H1 (cell line): ENCODE results near the gene PTH2R. TPM values are rescaled to one million over a fixed set of nuclear protein-coding genes. Genes with fewer than 3 reads are reported as not detected.

Experiments
- BCL11A ChIP-seq, 2 experiments: IDR thresholded peaks; one replicate each; pipeline ENCODE4 v1.6.1; 2011; ENCODE audit warnings: low read depth in 2 of 2, low read length in 2 of 2, mild to moderate bottlenecking in 2 of 2
- CHD2 ChIP-seq: IDR thresholded peaks from 2 replicates; pipeline ENCODE4 v1.6.1; 2012; ENCODE audit warnings: low read length, improper control_type of control experiment
- EGR1 ChIP-seq: IDR thresholded peaks from 2 replicates; pipeline ENCODE4 v1.6.1; 2011; ENCODE audit warnings: low read depth, low read length, borderline replicate concordance
- KDM1A ChIP-seq: fragments of 200-600, 300-600 bp; sonication (generic); IDR thresholded peaks from 2 replicates; pipeline ENCODE4 v1.7.1; 2016; ENCODE audit warnings: mild to moderate bottlenecking, low read length, borderline replicate concordance
- KDM4A ChIP-seq: IDR thresholded peaks from one replicate; pipeline ENCODE4 v1.7.1; 2012; ENCODE audit warnings: low read depth, mild to moderate bottlenecking, moderate library complexity, low read length, inconsistent platforms; ENCODE audit not compliant: severe bottlenecking
- KDM5A ChIP-seq: fragments of 200-600 bp; IDR thresholded peaks from 2 replicates; pipeline ENCODE4 v1.7.1; 2012; ENCODE audit warnings: mild to moderate bottlenecking, low read length, inconsistent platforms, mixed read lengths
- PHF8 ChIP-seq: fragments of 200-600 bp; sonication (generic); conservative IDR thresholded peaks from 2 replicates; pipeline ENCODE4 v1.7.1; 2012; ENCODE audit warnings: low read depth, mild to moderate bottlenecking, inconsistent platforms, low read length, moderate library complexity
- RBBP5 ChIP-seq: IDR thresholded peaks from 2 replicates; pipeline ENCODE4 v1.7.1; 2012; ENCODE audit warnings: low read depth, mild to moderate bottlenecking, inconsistent platforms, low read length, moderate library complexity, borderline replicate concordance
- SRF ChIP-seq: IDR thresholded peaks from 2 replicates; pipeline ENCODE4 v1.6.1; 2011; ENCODE audit warnings: mild to moderate bottlenecking, low read depth, low read length, moderate library complexity
- polyA plus RNA-seq, 7 experiments: library from polyadenylated mRNA; depleted of rRNA in 3 of 7; stranded (reverse) in 5 of 7; unstranded in 2 of 7; fragments of >200 nt in 5 of 7; fragments of 200-250 nt in 2 of 7; gene quantifications; 1 replicate in 5 of 7; 2 replicates in 1 of 7; 4 replicates in 1 of 7; pipeline versions ENCODE4 v1.2.1 to v1.2.3, GENCODE V29; 2011 to 2013; ENCODE audit warnings: missing spikeins in 2 of 7, mixed read lengths in 2 of 7
- total RNA-seq: library from RNA; stranded (reverse); fragmentation: NEBNext Ultra II Directional; extraction: Animal tissue kit (Norgen Biotek cat#: 25700); gene quantifications from 2 replicates; pipeline ENCODE4 v1.2.1, GENCODE V29; 2021
- TF ChIP-seq, protein P1 (sequence below): fragments of 300-600 bp; sonication (generic); IDR thresholded peaks from 2 replicates; pipeline ENCODE4 v1.7.1; 2012; ENCODE audit warnings: low read length, moderate library complexity, mild to moderate bottlenecking, inconsistent platforms; ENCODE audit not compliant: insufficient replicate concordance
- TF ChIP-seq, protein P2 (sequence below): IDR thresholded peaks from 2 replicates; pipeline ENCODE4 v1.6.1; 2012; ENCODE audit warnings: inconsistent platforms

The PTH2R gene
- total and polyA plus RNA-seq, 2 of the 8 experiments (the other 6 are each of a cell fraction or from before 2014, with no cell fraction given) = 0.19 to 0.38 TPM

DNA sequence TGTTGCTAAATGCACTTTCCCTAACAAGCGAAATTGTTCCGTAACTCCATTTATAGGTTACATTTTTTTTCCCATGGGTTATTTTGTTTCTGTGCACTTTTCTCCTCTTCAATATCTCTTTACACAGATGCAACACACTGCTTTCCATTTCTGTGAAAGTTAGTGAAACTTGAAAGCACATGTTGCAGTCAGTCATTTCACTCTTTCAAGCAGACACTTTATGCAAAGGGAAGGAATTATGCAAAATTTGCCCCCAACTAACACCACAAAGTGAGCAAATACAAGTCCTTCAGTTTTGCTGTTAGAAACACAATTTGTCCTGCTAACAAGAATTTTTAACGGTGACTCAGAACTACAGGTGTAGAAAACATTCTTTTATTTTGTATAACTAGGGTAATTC is 124.8 kb downstream of the PTH2R start (continued):
- TF ChIP-seq, protein P1, sequence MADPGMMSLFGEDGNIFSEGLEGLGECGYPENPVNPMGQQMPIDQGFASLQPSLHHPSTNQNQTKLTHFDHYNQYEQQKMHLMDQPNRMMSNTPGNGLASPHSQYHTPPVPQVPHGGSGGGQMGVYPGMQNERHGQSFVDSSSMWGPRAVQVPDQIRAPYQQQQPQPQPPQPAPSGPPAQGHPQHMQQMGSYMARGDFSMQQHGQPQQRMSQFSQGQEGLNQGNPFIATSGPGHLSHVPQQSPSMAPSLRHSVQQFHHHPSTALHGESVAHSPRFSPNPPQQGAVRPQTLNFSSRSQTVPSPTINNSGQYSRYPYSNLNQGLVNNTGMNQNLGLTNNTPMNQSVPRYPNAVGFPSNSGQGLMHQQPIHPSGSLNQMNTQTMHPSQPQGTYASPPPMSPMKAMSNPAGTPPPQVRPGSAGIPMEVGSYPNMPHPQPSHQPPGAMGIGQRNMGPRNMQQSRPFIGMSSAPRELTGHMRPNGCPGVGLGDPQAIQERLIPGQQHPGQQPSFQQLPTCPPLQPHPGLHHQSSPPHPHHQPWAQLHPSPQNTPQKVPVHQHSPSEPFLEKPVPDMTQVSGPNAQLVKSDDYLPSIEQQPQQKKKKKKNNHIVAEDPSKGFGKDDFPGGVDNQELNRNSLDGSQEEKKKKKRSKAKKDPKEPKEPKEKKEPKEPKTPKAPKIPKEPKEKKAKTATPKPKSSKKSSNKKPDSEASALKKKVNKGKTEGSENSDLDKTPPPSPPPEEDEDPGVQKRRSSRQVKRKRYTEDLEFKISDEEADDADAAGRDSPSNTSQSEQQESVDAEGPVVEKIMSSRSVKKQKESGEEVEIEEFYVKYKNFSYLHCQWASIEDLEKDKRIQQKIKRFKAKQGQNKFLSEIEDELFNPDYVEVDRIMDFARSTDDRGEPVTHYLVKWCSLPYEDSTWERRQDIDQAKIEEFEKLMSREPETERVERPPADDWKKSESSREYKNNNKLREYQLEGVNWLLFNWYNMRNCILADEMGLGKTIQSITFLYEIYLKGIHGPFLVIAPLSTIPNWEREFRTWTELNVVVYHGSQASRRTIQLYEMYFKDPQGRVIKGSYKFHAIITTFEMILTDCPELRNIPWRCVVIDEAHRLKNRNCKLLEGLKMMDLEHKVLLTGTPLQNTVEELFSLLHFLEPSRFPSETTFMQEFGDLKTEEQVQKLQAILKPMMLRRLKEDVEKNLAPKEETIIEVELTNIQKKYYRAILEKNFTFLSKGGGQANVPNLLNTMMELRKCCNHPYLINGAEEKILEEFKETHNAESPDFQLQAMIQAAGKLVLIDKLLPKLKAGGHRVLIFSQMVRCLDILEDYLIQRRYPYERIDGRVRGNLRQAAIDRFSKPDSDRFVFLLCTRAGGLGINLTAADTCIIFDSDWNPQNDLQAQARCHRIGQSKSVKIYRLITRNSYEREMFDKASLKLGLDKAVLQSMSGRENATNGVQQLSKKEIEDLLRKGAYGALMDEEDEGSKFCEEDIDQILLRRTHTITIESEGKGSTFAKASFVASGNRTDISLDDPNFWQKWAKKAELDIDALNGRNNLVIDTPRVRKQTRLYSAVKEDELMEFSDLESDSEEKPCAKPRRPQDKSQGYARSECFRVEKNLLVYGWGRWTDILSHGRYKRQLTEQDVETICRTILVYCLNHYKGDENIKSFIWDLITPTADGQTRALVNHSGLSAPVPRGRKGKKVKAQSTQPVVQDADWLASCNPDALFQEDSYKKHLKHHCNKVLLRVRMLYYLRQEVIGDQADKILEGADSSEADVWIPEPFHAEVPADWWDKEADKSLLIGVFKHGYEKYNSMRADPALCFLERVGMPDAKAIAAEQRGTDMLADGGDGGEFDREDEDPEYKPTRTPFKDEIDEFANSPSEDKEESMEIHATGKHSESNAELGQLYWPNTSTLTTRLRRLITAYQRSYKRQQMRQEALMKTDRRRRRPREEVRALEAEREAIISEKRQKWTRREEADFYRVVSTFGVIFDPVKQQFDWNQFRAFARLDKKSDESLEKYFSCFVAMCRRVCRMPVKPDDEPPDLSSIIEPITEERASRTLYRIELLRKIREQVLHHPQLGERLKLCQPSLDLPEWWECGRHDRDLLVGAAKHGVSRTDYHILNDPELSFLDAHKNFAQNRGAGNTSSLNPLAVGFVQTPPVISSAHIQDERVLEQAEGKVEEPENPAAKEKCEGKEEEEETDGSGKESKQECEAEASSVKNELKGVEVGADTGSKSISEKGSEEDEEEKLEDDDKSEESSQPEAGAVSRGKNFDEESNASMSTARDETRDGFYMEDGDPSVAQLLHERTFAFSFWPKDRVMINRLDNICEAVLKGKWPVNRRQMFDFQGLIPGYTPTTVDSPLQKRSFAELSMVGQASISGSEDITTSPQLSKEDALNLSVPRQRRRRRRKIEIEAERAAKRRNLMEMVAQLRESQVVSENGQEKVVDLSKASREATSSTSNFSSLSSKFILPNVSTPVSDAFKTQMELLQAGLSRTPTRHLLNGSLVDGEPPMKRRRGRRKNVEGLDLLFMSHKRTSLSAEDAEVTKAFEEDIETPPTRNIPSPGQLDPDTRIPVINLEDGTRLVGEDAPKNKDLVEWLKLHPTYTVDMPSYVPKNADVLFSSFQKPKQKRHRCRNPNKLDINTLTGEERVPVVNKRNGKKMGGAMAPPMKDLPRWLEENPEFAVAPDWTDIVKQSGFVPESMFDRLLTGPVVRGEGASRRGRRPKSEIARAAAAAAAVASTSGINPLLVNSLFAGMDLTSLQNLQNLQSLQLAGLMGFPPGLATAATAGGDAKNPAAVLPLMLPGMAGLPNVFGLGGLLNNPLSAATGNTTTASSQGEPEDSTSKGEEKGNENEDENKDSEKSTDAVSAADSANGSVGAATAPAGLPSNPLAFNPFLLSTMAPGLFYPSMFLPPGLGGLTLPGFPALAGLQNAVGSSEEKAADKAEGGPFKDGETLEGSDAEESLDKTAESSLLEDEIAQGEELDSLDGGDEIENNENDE = no peak
- no peak for TF ChIP-seq RBBP5
- no peak for TF ChIP-seq SRF
- no peak for TF ChIP-seq KDM5A
- TF ChIP-seq CHD2 = no peak
- TF ChIP-seq, protein P2, sequence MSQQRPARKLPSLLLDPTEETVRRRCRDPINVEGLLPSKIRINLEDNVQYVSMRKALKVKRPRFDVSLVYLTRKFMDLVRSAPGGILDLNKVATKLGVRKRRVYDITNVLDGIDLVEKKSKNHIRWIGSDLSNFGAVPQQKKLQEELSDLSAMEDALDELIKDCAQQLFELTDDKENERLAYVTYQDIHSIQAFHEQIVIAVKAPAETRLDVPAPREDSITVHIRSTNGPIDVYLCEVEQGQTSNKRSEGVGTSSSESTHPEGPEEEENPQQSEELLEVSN = no peak
- TF ChIP-seq BCL11A (IDR thresholded peaks at IDR 0.05; ENCODE audit: low read depth in 2 of 2, low read length in 2 of 2) = no peak
- no peak for TF ChIP-seq KDM1A
- TF ChIP-seq PHF8 = no peak
- TF ChIP-seq EGR1 = no peak
- no peak for TF ChIP-seq KDM4A
